Transverse colon (tissue), 4 donors: Measurements from ENCODE around the gene KRTAP12-2.

Source experiments
- EP300 ChIP-seq: sonication (generic); formaldehyde crosslinking; IDR thresholded peaks from one replicate; pipeline ENCODE4 v1.6.1; 2017; ENCODE audit warnings: antibody characterized with exemption, low read depth
- POLR2A ChIP-seq: fragments of 450-650 bp; IDR thresholded peaks from one replicate; pipeline ENCODE4 v1.6.1; 2016; ENCODE audit warnings: antibody characterized with exemption, mild to moderate bottlenecking, moderate library complexity
- POLR2AphosphoS5 ChIP-seq, 3 donors: sonication (generic); formaldehyde crosslinking; IDR thresholded peaks; one replicate each; pipeline ENCODE4 v1.6.1; 2016; ENCODE audit warnings: antibody characterized with exemption in 3 of 3
- TF ChIP-seq, protein P1 (sequence below), 5 experiments: fragments of 200-600 bp in 3 of 5; fragments of 450-650 bp in 2 of 5; sonication (generic) in 3 of 5; IDR thresholded peaks; 1 replicate in 2 of 5; 2 replicates in 3 of 5; pipeline ENCODE4 v1.5.1; 2016 to 2017; ENCODE audit warnings: antibody characterized with exemption in 5 of 5, inconsistent platforms in 3 of 5, mild to moderate bottlenecking in 2 of 5, moderate library complexity in 1 of 5

DNA sequence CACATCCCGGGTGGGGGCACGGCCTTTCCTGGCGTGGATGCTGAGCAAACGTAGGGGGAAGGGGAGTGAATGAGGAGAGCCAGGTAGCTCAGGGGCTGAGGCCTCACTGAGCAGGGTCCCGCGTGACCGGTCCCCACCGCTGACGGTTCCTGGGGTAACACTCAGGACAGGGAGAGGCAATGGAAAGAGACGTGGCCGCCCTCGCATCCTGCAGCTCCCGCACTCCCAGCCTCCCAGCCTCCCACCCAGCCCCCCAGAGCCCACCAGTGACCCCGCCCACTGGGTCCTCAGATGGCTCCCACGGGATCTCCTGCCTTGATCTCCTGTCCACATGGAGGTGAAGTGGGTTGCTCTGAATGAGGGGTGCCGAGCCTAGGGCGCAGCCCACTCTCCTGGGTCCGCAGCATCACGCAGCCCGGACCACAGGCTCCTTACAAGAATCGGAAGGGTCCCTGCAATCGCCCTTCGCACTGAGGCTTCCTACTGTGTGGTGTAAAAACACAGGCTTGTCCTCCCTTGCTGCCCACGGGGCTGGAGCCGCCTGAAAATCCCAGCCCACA, 42.2 kb upstream of the KRTAP12-2 start:
- TF ChIP-seq, protein P1, sequence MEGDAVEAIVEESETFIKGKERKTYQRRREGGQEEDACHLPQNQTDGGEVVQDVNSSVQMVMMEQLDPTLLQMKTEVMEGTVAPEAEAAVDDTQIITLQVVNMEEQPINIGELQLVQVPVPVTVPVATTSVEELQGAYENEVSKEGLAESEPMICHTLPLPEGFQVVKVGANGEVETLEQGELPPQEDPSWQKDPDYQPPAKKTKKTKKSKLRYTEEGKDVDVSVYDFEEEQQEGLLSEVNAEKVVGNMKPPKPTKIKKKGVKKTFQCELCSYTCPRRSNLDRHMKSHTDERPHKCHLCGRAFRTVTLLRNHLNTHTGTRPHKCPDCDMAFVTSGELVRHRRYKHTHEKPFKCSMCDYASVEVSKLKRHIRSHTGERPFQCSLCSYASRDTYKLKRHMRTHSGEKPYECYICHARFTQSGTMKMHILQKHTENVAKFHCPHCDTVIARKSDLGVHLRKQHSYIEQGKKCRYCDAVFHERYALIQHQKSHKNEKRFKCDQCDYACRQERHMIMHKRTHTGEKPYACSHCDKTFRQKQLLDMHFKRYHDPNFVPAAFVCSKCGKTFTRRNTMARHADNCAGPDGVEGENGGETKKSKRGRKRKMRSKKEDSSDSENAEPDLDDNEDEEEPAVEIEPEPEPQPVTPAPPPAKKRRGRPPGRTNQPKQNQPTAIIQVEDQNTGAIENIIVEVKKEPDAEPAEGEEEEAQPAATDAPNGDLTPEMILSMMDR (IDR thresholded peaks at IDR 0.05) = no peak
- TF ChIP-seq POLR2A = no peak
- no peak for TF ChIP-seq POLR2AphosphoS5 (IDR thresholded peaks at IDR 0.05)
- TF ChIP-seq EP300 = no peak
